Measurements from ENCODE around the gene FANCL. TPM values are rescaled to one million over a fixed set of nuclear protein-coding genes. Genes with fewer than 3 reads are reported as not detected.
"Not testable (repeated sequence)": the region's sequence is repeated elsewhere in the genome, so short reads cannot be mapped to it uniquely, and the experiment has no call there.

Gene FANCL
- total RNA-seq = 10 to 100 TPM; 12.2 to 19.5 TPM

DNA sequence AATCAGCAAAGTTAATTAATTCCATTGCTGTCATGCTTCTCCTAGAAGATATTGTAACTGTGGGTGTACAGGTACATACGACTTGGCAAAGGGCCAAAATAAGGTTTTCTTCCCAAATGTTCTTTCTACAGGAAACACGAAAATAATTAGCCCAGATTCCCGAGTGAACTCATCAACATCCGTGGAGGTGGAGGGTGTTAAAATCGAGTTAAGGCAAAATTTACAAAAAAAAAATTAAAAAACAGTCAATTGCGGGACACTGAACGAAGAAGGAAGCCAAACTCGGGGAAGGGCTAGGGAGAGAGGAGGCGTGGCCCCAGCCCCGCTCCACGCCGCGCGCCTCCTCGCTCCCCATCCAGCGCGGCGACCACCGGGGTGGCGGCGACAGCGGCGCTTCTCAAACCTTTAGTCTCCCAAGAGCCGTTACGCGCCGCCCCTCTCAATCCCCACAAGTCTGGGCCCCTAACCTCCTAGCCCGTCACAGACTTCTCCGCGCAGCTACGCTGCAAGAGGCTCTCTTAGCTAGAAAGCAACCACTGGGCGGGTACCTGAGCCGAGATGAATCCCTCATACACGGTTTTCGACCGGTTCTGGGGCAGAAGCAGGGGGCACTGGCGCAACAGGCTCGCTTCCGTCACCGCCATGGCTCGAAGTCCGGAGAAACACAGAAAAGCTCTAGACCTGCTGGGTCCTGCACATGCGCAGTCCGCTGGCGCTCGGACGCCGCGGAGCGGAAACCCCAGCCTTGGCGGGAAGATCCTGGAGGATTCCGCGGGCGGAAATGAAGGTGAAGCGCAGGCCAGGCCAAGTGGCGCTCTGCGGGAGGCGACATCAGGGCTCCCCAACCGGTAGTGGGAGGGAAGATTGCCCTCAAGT lies at the start of gene FANCL:
TSS of gene FANCL (minus strand) at position 656 of the 876 bp plus-strand sequence. CDS start at position 644, 12 bp downstream.
- Histone ChIP-seq H3K36me3 (replicated peaks in 1 of 2; ENCODE audit: insufficient read depth in 1 of 2, low read depth in 2 of 2) (no peaks in the 10 kb centered on the region), H3K4me3 (peak within 1 kb of the TSS; percentile 75 to 82), H3K27ac (peak within 1 kb of the TSS; percentile 40 to 91 (median 83)), H3K4me1 (peaks cover 15% of the 10 kb centered on the region), H3K27me3 (no peaks in the 10 kb centered on the region), H3K9me3 (no peaks in the 10 kb centered on the region)
- DNase-seq (peak; percentile 91 to 94 (median 93)), ATAC-seq (peak; percentile 97)
- TF ChIP-seq CTCF (IDR thresholded peaks at IDR 0.05) (peak in 1 of 7 experiments; percentile 15), POLR2A (IDR thresholded peaks at IDR 0.05) (peak in 2 of 3 donors; percentile 77 to 88)
- intact Hi-C loops (cut with DNase I) = no loop called here
- WGBS, 2 donors = 0% methylated on average over 27 to 59 of the region's 59 CpGs

DNA sequence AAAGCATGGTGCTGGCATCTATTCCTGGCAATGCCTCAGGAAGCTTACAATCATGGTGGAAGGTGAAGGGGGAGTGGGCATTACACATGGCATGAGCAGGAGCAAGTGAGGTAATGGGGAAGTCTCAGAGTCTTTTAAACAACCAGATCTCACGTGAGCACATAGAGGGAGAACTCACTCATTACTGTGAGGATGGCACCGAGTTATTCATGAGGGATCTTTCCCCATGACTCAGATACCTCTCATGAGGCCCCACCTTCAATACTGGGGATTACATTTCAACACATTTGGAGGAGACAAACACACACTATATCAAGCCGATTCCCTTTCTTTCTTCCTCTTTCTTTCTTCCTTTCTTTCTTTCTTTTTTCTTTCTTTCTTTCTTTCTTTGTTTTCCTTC lies 47.9 kb upstream of the FANCL start:
- no peaks in the 10 kb centered on the region for H3K9me3 ChIP-seq
- H3K27me3 ChIP-seq = no peaks in the 10 kb centered on the region
- intact Hi-C loops (cut with DNase I) = no loop called here
- ATAC-seq (no peak), DNase-seq (no peak)
- no peak for TF ChIP-seq POLR2A (IDR thresholded peaks at IDR 0.05)
- no peak for TF ChIP-seq CTCF (IDR thresholded peaks at IDR 0.05)
- WGBS, 2 donors = 72 to 78% methylated on average over 3 of the region's 3 CpGs
- H3K27ac ChIP-seq = no peak overlapping the region
- H3K4me3 ChIP-seq = no peak overlapping the region
- no peaks in the 10 kb centered on the region for H3K4me1 ChIP-seq
- H3K36me3 ChIP-seq (replicated peaks in 1 of 2; ENCODE audit: insufficient read depth in 1 of 2, low read depth in 2 of 2) = no peaks in the 10 kb centered on the region

DNA sequence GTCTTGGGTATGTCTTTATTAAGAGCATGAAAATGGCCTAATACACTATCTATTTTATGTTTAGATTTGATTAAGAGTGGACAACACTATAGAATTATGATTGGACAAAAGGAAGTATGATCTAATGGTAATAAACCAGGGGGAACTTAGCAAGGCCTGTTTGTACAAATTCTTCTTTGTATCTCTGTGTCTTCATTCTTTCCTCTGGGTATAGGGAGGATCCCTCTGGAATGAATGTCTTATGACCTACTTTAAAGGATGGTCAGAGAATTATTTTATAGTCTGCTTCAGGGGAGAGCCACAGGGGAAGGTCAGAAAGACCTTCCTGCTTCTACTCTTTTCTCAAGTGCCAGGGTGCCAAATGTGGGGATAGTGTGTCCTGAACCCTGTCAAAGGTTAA lies 42.8 kb upstream of the FANCL start:
- DNase-seq = no peak
- no peaks in the 10 kb centered on the region for H3K27me3 ChIP-seq
- H3K4me3 ChIP-seq = no peak overlapping the region
- no peaks in the 10 kb centered on the region for H3K9me3 ChIP-seq
- no peaks in the 10 kb centered on the region for H3K4me1 ChIP-seq
- intact Hi-C loops (cut with DNase I) = no loop called here
- H3K27ac ChIP-seq = no peak overlapping the region
- TF ChIP-seq POLR2A (IDR thresholded peaks at IDR 0.05) (no peak), CTCF (IDR thresholded peaks at IDR 0.05) (no peak)
- no peak for ATAC-seq
- H3K36me3 ChIP-seq (replicated peaks in 1 of 2; ENCODE audit: insufficient read depth in 1 of 2, low read depth in 2 of 2) = no peaks in the 10 kb centered on the region

- 79 to 82% methylated on average over 3 of the region's 3 CpGs for WGBS, 2 donors
- H3K4me3 ChIP-seq; DNase-seq; intact Hi-C loops (cut with DNase I); ATAC-seq; H3K36me3 ChIP-seq (replicated peaks in 1 of 2; ENCODE audit: insufficient read depth in 1 of 2, low read depth in 2 of 2); H3K9me3 ChIP-seq; H3K4me1 ChIP-seq; H3K27me3 ChIP-seq; H3K27ac ChIP-seq: not testable (repeated sequence)
These were observed 34.0 kb upstream of the FANCL start for GRCh38 chr2:58275144-58275543.

DNA sequence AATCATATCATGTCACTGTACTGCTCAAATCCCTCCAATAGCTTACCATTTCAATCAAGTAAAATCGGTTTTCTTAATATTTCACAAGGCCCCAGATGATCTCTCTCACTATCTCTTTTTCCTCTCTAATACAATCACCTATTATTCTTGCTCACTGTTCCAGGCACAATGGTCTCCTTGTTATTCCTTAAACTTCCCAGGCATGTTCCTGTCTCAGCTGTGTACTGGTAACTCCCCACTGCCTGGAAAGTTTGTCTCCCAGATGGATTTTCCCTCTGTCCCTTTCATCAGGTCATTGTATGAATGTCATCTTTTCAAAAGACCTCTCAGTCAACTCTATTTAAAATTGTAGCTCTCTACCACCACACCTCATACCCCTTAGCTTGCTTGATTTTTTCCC lies 30.7 kb upstream of the FANCL start:
- no peak for TF ChIP-seq CTCF (IDR thresholded peaks at IDR 0.05)
- no peak for TF ChIP-seq POLR2A (IDR thresholded peaks at IDR 0.05)
- no peaks in the 10 kb centered on the region for H3K4me1 ChIP-seq
- H3K27ac ChIP-seq = no peak overlapping the region
- no peaks in the 10 kb centered on the region for H3K36me3 ChIP-seq (replicated peaks in 1 of 2; ENCODE audit: insufficient read depth in 1 of 2, low read depth in 2 of 2)
- no peaks in the 10 kb centered on the region for H3K27me3 ChIP-seq
- intact Hi-C loops (cut with DNase I) = no loop called here
- DNase-seq (no peak), ATAC-seq (no peak)
- 23 to 30% methylated on average over 1 of the region's 1 CpG for WGBS, 2 donors
- no peak overlapping the region for H3K4me3 ChIP-seq
- H3K9me3 ChIP-seq = no peaks in the 10 kb centered on the region
